Ishikawa (cell line): Measurements from ENCODE around the gene SCARF1.

Experiments
- CEBPB ChIP-seq: IDR thresholded peaks from 2 replicates; pipeline ENCODE4 v1.6.1; 2012
- CREB1 ChIP-seq: IDR thresholded peaks from 2 replicates; pipeline ENCODE4 v1.6.1; 2012; ENCODE audit warnings: low read depth
- EGR1 ChIP-seq: IDR thresholded peaks from 2 replicates; pipeline ENCODE4 v1.6.1; 2012
- EP300 ChIP-seq: IDR thresholded peaks from 2 replicates; pipeline ENCODE4 v1.6.1; 2012; ENCODE audit warnings: borderline replicate concordance
- FOXM1 ChIP-seq: IDR thresholded peaks from 2 replicates; pipeline ENCODE4 v1.6.1; 2012; ENCODE audit warnings: low read depth, borderline replicate concordance
- NFIC ChIP-seq: IDR thresholded peaks from 2 replicates; pipeline ENCODE4 v1.6.1; 2012
- RAD21 ChIP-seq: IDR thresholded peaks from 2 replicates; pipeline ENCODE4 v1.6.1; 2012; ENCODE audit warnings: low read depth
- TAF1 ChIP-seq: IDR thresholded peaks from 2 replicates; pipeline ENCODE4 v1.6.1; 2012; ENCODE audit warnings: low read depth, mild to moderate bottlenecking
- TCF12 ChIP-seq: IDR thresholded peaks from 2 replicates; pipeline ENCODE4 v1.6.1; 2012; ENCODE audit warnings: low read depth
- TEAD4 ChIP-seq: IDR thresholded peaks from 2 replicates; pipeline ENCODE4 v1.6.1; 2012
- USF1 ChIP-seq: IDR thresholded peaks from 2 replicates; pipeline ENCODE4 v1.6.1; 2012
- YY1 ChIP-seq: IDR thresholded peaks from 2 replicates; pipeline ENCODE4 v1.6.1; 2012; ENCODE audit warnings: low read depth
- ZBTB7A ChIP-seq: IDR thresholded peaks from 2 replicates; pipeline ENCODE4 v1.6.1; 2012; ENCODE audit warnings: low read depth
- TF ChIP-seq, protein P1 (sequence below): IDR thresholded peaks from 2 replicates; pipeline ENCODE4 v1.6.1; 2012; ENCODE audit warnings: low read depth, mild to moderate bottlenecking
- TF ChIP-seq, protein P2 (sequence below): IDR thresholded peaks from 2 replicates; pipeline ENCODE4 v1.6.1; 2012

SCARF1 gene

DNA sequence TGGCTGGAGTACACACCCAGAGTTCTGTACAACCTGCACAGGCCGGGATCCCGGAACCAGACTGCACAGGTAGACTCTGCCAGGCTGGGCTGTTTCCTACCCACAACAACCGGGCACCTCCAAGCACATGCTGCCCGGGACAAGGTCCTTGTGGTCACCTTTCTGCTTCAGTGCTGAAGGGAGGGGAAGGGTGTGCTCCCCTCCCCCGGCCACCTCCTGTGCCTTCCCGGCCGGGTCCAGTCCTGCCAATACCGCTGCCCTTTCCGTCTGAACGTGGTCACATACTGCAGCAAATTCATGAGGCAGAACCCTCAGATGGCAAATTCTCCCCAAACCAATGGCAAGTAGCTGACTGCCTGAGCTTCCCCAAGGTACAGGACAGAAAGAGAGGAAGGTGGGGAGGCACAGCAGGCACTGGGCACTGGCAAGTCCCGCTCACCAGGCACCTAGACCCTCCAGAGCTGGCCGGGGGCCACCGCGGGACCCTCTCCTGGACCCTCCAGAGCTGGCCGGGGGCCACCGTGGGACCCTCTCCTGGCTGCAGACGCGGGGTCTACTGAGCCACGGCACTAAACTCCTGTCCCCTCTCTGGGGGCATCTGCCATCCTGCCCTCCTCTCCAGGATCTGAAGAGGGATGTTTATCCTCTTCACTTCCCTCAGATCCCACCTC, 39.7 kb downstream of the SCARF1 start:
- TF ChIP-seq USF1 (no peak), ZBTB7A (no peak), TAF1 (no peak), FOXM1 (no peak), TCF12 (no peak), YY1 (no peak)

DNA sequence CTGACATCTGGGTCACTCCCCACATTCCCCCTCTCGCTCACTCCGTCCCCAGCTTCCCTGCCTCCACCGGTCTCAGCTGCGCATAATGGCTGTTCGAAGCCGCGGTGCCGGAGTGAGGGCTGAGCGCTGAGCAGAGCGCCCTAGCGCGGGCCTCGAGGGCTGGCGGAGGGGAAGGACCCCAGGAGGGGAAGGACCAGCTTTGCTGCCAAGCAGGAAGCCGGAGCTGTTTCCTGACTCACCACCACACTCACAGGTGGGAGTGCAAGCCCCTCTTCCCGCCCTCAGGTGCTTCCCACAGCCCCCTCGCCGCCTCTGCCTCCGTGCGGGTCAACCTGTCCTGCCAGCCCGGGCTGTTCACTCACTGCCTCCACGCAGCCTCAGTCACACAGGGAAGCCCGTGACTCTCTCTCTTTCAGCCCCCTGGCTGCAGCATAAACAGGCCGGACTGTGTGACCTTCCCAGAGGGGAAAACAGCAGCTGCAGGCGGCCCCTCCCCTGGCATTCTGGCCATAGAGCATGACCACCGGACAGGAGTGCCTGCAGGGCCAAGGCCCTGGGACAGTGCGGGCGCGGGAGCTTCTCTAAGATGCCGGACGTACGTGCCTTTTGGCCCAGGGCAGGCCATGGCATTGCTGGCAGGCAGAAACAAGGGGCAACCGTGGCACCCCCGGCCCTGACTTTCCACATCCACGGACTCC, 40.6 kb downstream of the SCARF1 start:
- TF ChIP-seq YY1: no peak
- no peak for TF ChIP-seq EP300
- no peak for TF ChIP-seq TEAD4
- no peak for TF ChIP-seq CREB1
- TF ChIP-seq, protein P1, sequence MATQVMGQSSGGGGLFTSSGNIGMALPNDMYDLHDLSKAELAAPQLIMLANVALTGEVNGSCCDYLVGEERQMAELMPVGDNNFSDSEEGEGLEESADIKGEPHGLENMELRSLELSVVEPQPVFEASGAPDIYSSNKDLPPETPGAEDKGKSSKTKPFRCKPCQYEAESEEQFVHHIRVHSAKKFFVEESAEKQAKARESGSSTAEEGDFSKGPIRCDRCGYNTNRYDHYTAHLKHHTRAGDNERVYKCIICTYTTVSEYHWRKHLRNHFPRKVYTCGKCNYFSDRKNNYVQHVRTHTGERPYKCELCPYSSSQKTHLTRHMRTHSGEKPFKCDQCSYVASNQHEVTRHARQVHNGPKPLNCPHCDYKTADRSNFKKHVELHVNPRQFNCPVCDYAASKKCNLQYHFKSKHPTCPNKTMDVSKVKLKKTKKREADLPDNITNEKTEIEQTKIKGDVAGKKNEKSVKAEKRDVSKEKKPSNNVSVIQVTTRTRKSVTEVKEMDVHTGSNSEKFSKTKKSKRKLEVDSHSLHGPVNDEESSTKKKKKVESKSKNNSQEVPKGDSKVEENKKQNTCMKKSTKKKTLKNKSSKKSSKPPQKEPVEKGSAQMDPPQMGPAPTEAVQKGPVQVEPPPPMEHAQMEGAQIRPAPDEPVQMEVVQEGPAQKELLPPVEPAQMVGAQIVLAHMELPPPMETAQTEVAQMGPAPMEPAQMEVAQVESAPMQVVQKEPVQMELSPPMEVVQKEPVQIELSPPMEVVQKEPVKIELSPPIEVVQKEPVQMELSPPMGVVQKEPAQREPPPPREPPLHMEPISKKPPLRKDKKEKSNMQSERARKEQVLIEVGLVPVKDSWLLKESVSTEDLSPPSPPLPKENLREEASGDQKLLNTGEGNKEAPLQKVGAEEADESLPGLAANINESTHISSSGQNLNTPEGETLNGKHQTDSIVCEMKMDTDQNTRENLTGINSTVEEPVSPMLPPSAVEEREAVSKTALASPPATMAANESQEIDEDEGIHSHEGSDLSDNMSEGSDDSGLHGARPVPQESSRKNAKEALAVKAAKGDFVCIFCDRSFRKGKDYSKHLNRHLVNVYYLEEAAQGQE: no peak
- TF ChIP-seq RAD21: no peak
- TF ChIP-seq, protein P2, sequence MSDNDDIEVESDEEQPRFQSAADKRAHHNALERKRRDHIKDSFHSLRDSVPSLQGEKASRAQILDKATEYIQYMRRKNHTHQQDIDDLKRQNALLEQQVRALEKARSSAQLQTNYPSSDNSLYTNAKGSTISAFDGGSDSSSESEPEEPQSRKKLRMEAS: no peak

- no peak for TF ChIP-seq EGR1
- TF ChIP-seq, protein P2: no peak
- TF ChIP-seq RAD21: no peak
- no peak for TF ChIP-seq EP300
- TF ChIP-seq CREB1: no peak
- no peak for TF ChIP-seq TAF1
- TF ChIP-seq CEBPB: no peak
- no peak for TF ChIP-seq TCF12
- TF ChIP-seq USF1: no peak
- no peak for TF ChIP-seq ZBTB7A
- no peak for TF ChIP-seq TEAD4
- TF ChIP-seq, protein P1: no peak
- no peak for TF ChIP-seq FOXM1
Observed at GRCh38 chr17:1601571-1601970, 44.0 kb downstream of the SCARF1 start.

DNA sequence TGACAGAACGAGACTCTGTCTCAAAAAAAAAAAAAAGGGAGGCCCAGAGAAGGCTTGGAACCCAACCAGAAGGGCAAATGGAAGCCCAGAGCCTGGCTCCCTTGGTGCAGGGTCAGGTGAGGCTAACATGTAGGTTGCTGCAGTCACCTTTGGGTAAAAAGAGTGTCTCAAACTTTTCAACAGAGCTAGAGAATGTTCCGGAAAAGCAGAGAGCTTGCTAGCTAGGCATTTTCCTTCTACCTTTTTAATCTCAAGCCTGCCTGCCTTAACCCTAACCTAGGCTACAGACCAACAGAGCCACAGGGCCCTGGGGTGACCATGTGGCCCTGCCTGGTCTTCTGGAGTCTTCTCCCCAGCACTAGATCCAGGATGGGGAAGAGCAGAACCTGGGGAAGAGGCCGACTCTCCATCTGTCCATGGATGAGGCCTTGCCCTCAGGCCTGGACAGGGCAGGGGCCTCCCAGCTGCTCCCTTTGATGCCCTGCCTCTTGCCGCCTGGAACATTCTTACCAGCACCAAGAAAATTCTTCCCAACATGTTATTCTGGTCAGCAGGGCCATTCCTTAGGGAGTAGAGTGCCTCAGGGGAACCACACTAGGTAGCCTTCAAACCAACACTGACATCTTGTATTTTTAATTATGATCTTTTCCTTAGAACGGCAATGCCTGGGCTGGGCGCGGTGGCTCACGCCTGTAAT, 47.0 kb downstream of the SCARF1 start:
- TF ChIP-seq ZBTB7A (no peak), TEAD4 (no peak), NFIC (no peak), USF1 (no peak), FOXM1 (no peak)
- TF ChIP-seq, protein P1: no peak
- TF ChIP-seq, protein P2: no peak
